GM12892 (cell line): Measurements from ENCODE around the gene CDH22.

Experiments used
- POLR2A ChIP-seq: IDR thresholded peaks from 2 replicates; pipeline ENCODE4 v1.6.1; 2011; ENCODE audit warnings: low read depth, low read length, control low read depth
- TAF1 ChIP-seq: IDR thresholded peaks from 2 replicates; pipeline ENCODE4 v1.6.1; 2011; ENCODE audit warnings: low read depth, mild to moderate bottlenecking, control low read depth, low read length, borderline replicate concordance

DNA sequence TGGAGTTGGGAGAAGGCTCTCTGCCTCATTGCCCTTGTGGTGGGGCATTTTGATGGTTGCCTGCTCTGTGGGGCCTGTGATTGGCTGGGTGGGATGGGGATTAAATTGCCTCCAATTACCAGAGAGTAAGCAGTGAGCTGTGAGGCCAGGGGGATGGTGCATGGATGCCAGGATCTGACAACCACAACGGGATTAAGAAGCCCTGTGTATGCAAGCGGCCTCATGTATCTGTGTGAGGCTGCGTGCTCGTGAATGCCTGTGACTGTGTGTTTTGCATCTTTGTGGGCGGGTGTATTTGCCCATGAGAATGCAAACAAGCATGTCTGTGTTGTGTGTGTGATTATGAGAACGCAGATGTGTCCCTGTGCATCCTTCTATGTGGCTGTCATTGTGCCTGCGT, 144.0 kb downstream of the CDH22 start:
- TF ChIP-seq POLR2A (no peak), TAF1 (no peak)
